ENCODE data around the gene UVRAG.

Gene UVRAG

GRCh38 chr11:75916882-75917281 lies 101.9 kb downstream of the UVRAG start:
- Histone ChIP-seq H4K20me1 (ENCODE audit: insufficient read depth, low read length) (no peaks in the 10 kb centered on the region), H3K36me3 (replicated peaks; ENCODE audit: insufficient read depth, low read length) (no peaks in the 10 kb centered on the region), H3K79me2 (ENCODE audit: low read length) (no peaks in the 10 kb centered on the region), H3K27me3 (replicated peaks; ENCODE audit: insufficient read depth, low read length) (no peaks in the 10 kb centered on the region), H3F3A (ENCODE audit: insufficient read depth, low read length) (peaks cover 9% of the 10 kb centered on the region; the same call in 1 of the 2 replicates), H3K9ac (ENCODE audit: low read length) (no peak overlapping the region), H3K4me1 (ENCODE audit: low read length) (peaks cover 20% of the 10 kb centered on the region), H3K4me2 (ENCODE audit: low read depth, low read length) (no peak overlapping the region), H2AFZ (ENCODE audit: low read length) (no peak overlapping the region), H3K4me3 (ENCODE audit: low read length) (no peak overlapping the region), H3K9me3 (replicated peaks; ENCODE audit: insufficient read depth, low read length) (no peaks in the 10 kb centered on the region), H3K27ac (ENCODE audit: low read length) (no peak overlapping the region), H3K9me2 (replicated peaks; ENCODE audit: insufficient read depth, low read length) (no peaks in the 10 kb centered on the region)
- no peak for DNase-seq
- TF ChIP-seq CTCF (IDR thresholded peaks at IDR 0.05; ENCODE audit: low read length) = no peak
- TF ChIP-seq EZH2 (optimal IDR thresholded peaks at IDR 0.05; ENCODE audit: low read depth, low read length) = no peak
- TF ChIP-seq EZH2phosphoT487 (IDR thresholded peaks at IDR 0.05; ENCODE audit: low read length) = no peak

- H3K27me3 ChIP-seq (replicated peaks; ENCODE audit: insufficient read depth, low read length) = no peaks in the 10 kb centered on the region
- no peaks in the 10 kb centered on the region for H3K36me3 ChIP-seq (replicated peaks; ENCODE audit: insufficient read depth, low read length)
- H3K9me2 ChIP-seq (replicated peaks; ENCODE audit: insufficient read depth, low read length) = no peaks in the 10 kb centered on the region
- H3K79me2 ChIP-seq (ENCODE audit: low read length) = no peaks in the 10 kb centered on the region
- peaks cover 24% of the 10 kb centered on the region for H3K4me1 ChIP-seq (ENCODE audit: low read length)
- no peak overlapping the region for H2AFZ ChIP-seq (ENCODE audit: low read length)
- no peaks in the 10 kb centered on the region for H4K20me1 ChIP-seq (ENCODE audit: insufficient read depth, low read length)
- TF ChIP-seq CTCF (IDR thresholded peaks at IDR 0.05; ENCODE audit: low read length) (no peak), EZH2 (optimal IDR thresholded peaks at IDR 0.05; ENCODE audit: low read depth, low read length) (no peak), EZH2phosphoT487 (IDR thresholded peaks at IDR 0.05; ENCODE audit: low read length) (no peak)
- H3F3A ChIP-seq (ENCODE audit: insufficient read depth, low read length) = peaks cover 10% of the 10 kb centered on the region; the same call in 1 of the 2 replicates
- H3K27ac ChIP-seq (ENCODE audit: low read length) = no peak overlapping the region
- no peaks in the 10 kb centered on the region for H3K9me3 ChIP-seq (replicated peaks; ENCODE audit: insufficient read depth, low read length)
- H3K9ac ChIP-seq (ENCODE audit: low read length) = no peak overlapping the region
- no peak overlapping the region for H3K4me3 ChIP-seq (ENCODE audit: low read length)
- no peak overlapping the region for H3K4me2 ChIP-seq (ENCODE audit: low read depth, low read length)
- DNase-seq = no peak
Observed at GRCh38 chr11:75918331-75918730, 103.3 kb downstream of the UVRAG start.

GRCh38 chr11:75919525-75919924 lies 104.5 kb downstream of the UVRAG start:
- peaks cover 24% of the 10 kb centered on the region for H3K4me1 ChIP-seq (ENCODE audit: low read length)
- no peaks in the 10 kb centered on the region for H3K27me3 ChIP-seq (replicated peaks; ENCODE audit: insufficient read depth, low read length)
- H3F3A ChIP-seq (ENCODE audit: insufficient read depth, low read length) = peaks cover 10% of the 10 kb centered on the region; the same call in 1 of the 2 replicates
- H3K9me3 ChIP-seq (replicated peaks; ENCODE audit: insufficient read depth, low read length) = no peaks in the 10 kb centered on the region
- no peak for DNase-seq
- no peaks in the 10 kb centered on the region for H3K36me3 ChIP-seq (replicated peaks; ENCODE audit: insufficient read depth, low read length)
- no peaks in the 10 kb centered on the region for H3K9me2 ChIP-seq (replicated peaks; ENCODE audit: insufficient read depth, low read length)
- H2AFZ ChIP-seq (ENCODE audit: low read length) = no peak overlapping the region
- H4K20me1 ChIP-seq (ENCODE audit: insufficient read depth, low read length) = no peaks in the 10 kb centered on the region
- no peak overlapping the region for H3K9ac ChIP-seq (ENCODE audit: low read length)
- H3K79me2 ChIP-seq (ENCODE audit: low read length) = 0 out of 2 replicates have a peak, but pooled peaks cover 4% of the 10 kb centered on the region
- H3K27ac ChIP-seq (ENCODE audit: low read length) = peak overlapping the region; percentile 27; the same call in 1 of the 2 replicates
- peak overlapping the region; percentile 24; the same call in 1 of the 2 replicates for H3K4me2 ChIP-seq (ENCODE audit: low read depth, low read length)
- TF ChIP-seq CTCF (IDR thresholded peaks at IDR 0.05; ENCODE audit: low read length) (no peak), EZH2phosphoT487 (IDR thresholded peaks at IDR 0.05; ENCODE audit: low read length) (no peak), EZH2 (optimal IDR thresholded peaks at IDR 0.05; ENCODE audit: low read depth, low read length) (no peak)
- no peak overlapping the region for H3K4me3 ChIP-seq (ENCODE audit: low read length)
